T-helper 1 cell treated with Interleukin-12 subunit alpha and Interleukin-12 subunit beta and Interleukin-4 antibody, amounts not matched to agents 30 μg/mL and 1 μg/mL, for 36 hours (primary cell): Measurements from ENCODE around the gene DOCK3.
"Not testable (repeated sequence)": the region's sequence is repeated elsewhere in the genome, so short reads cannot be mapped to it uniquely, and the experiment has no call there.

Source experiments
- H3K27ac Mint-ChIP-seq: one replicate; pipeline ENCODE4 v1.8.0; 2021; ENCODE audit warnings: mild to moderate bottlenecking, mixed read lengths
- H3K27me3 Mint-ChIP-seq: one replicate; pipeline ENCODE4 v1.8.0; 2021; ENCODE audit warnings: low read depth, mixed read lengths
- H3K36me3 Mint-ChIP-seq: one replicate; pipeline ENCODE4 v1.8.0; 2021; ENCODE audit warnings: low read depth, mixed read lengths
- H3K4me1 Mint-ChIP-seq: one replicate; pipeline ENCODE4 v1.8.0; 2021; ENCODE audit warnings: low read depth, mixed read lengths
- H3K4me3 Mint-ChIP-seq: one replicate; pipeline ENCODE4 v1.8.0; 2021; ENCODE audit warnings: mild to moderate bottlenecking, moderate library complexity, mixed read lengths
- H3K9me3 Mint-ChIP-seq: one replicate; pipeline ENCODE4 v1.8.0; 2021; ENCODE audit warnings: mixed read lengths

Gene DOCK3

GRCh38 chr3:51354731-51355615 is 680.2 kb downstream of the DOCK3 start:
- no peaks in the 10 kb centered on the region for H3K4me1 Mint-ChIP-seq
- no peaks in the 10 kb centered on the region for H3K27me3 Mint-ChIP-seq
- H3K36me3 Mint-ChIP-seq = no peaks in the 10 kb centered on the region
- H3K4me3 Mint-ChIP-seq = no peak overlapping the region
- H3K9me3 Mint-ChIP-seq = no peaks in the 10 kb centered on the region
- H3K27ac Mint-ChIP-seq = no peak overlapping the region

DNA sequence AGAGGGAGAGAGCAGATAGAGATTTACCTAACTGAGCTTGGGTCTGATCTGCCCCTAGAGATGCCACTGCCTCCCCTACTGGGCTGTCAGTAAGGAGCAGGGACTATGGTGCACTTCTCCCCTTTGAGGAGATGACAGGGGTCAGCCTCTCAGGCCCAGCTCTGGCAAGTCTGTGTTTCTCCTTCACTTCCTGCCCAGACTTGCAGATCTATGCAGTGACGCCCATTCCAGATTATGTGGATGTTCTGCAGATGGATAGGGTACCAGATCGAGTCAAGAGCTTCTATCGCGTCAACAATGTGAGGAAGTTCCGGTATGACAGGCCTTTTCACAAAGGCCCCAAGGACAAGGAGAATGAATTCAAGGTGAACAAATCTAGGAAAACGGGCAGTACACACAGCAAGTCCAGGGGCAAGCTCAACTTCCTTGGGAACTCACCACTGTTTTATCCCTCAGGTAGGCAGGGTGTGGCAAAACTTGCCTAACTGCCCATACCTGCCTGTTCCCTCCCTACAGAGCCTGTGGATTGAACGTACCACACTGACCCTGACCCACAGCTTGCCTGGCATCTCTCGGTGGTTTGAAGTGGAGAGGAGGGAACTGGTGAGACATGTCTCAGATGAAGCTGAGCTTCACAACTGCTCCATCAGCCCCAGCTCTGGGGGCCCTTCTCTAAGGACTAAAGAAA is 681.3 kb downstream of the DOCK3 start:
- no peak overlapping the region for H3K4me3 Mint-ChIP-seq
- no peaks in the 10 kb centered on the region for H3K36me3 Mint-ChIP-seq
- no peaks in the 10 kb centered on the region for H3K4me1 Mint-ChIP-seq
- no peaks in the 10 kb centered on the region for H3K27me3 Mint-ChIP-seq
- H3K27ac Mint-ChIP-seq = no peak overlapping the region
- H3K9me3 Mint-ChIP-seq = no peaks in the 10 kb centered on the region

- H3K4me3 Mint-ChIP-seq = no peak overlapping the region
- H3K9me3 Mint-ChIP-seq = no peaks in the 10 kb centered on the region
- H3K4me1 Mint-ChIP-seq = no peaks in the 10 kb centered on the region
- H3K27me3 Mint-ChIP-seq = no peaks in the 10 kb centered on the region
- H3K27ac Mint-ChIP-seq = no peak overlapping the region
- no peaks in the 10 kb centered on the region for H3K36me3 Mint-ChIP-seq
These were observed 683.1 kb downstream of the DOCK3 start for GRCh38 chr3:51357856-51358255.

- no peak overlapping the region for H3K27ac Mint-ChIP-seq
- no peaks in the 10 kb centered on the region for H3K36me3 Mint-ChIP-seq
- H3K27me3 Mint-ChIP-seq = no peaks in the 10 kb centered on the region
- H3K4me3 Mint-ChIP-seq = no peak overlapping the region
- no peaks in the 10 kb centered on the region for H3K9me3 Mint-ChIP-seq
- no peaks in the 10 kb centered on the region for H3K4me1 Mint-ChIP-seq
These were observed 684.3 kb downstream of the DOCK3 start for GRCh38 chr3:51358981-51359380.

GRCh38 chr3:51360806-51361205 is 686.1 kb downstream of the DOCK3 start:
- H3K4me1 Mint-ChIP-seq = no peaks in the 10 kb centered on the region
- H3K27me3 Mint-ChIP-seq = no peaks in the 10 kb centered on the region
- H3K4me3 Mint-ChIP-seq = no peak overlapping the region
- no peaks in the 10 kb centered on the region for H3K36me3 Mint-ChIP-seq
- H3K9me3 Mint-ChIP-seq = no peaks in the 10 kb centered on the region
- no peak overlapping the region for H3K27ac Mint-ChIP-seq

DNA sequence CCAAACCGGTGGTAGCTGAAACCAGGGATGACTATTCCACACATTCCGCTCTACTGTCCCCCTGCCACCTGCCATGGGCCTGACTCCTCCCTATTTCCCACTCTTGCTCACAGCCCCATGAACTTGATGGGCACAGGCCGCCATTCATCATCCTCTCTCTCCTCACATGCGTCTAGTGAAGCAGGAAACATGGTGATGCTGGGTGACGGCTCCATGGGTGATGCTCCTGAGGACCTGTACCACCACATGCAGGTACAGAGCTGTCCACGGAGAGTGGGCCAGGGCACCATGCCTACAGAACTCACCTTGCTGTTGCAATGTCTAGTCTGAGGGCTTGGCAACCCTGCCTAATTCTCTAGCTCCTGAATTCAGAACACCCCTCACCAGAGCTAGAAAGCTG is 687.0 kb downstream of the DOCK3 start:
- Mint-ChIP-seq H3K4me3 (no peak overlapping the region), H3K27me3 (peaks cover 6% of the 10 kb centered on the region), H3K9me3 (no peaks in the 10 kb centered on the region), H3K36me3 (no peaks in the 10 kb centered on the region), H3K4me1 (no peaks in the 10 kb centered on the region), H3K27ac (no peak overlapping the region)

- Mint-ChIP-seq H3K27me3 (peaks cover 13% of the 10 kb centered on the region), H3K27ac (no peak overlapping the region), H3K4me3 (no peak overlapping the region), H3K4me1 (no peaks in the 10 kb centered on the region), H3K36me3 (no peaks in the 10 kb centered on the region), H3K9me3 (no peaks in the 10 kb centered on the region)
These were observed 687.7 kb downstream of the DOCK3 start for GRCh38 chr3:51362476-51362875.

GRCh38 chr3:51368276-51368675 is 693.5 kb downstream of the DOCK3 start:
- not testable (repeated sequence) for H3K9me3 Mint-ChIP-seq, H3K4me1 Mint-ChIP-seq, H3K4me3 Mint-ChIP-seq, H3K36me3 Mint-ChIP-seq, H3K27ac Mint-ChIP-seq
- peaks cover 18% of the 10 kb centered on the region for H3K27me3 Mint-ChIP-seq

DNA sequence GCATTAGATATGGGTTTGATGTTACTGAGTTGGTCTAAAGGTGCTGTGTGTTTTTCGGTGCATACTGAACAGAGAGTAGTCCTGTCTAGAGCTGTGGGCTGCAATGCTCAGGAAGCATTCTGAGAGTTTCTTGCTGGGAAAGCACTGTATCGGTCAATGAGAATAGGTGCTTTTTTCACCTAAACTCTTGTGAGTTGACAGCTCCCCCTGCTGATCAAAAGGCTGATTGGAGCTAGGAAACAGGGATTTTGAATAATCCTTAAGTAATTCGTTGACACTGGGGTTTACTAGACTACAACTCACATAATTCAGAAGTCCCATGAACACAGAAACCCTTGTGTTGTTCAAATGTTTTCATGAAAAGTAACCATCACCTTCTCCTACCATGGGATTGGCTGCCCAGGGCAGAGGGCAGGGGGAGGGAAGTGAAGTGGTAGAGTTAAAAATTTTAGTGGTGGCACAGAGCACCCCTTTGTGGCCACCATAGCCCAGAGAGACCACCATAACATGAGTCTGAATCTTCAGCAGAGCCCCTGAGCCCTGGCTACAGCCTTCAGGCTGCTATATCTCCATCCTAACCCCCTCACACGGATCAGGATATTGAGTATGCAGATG is 697.3 kb downstream of the DOCK3 start:
- H3K9me3 Mint-ChIP-seq = no peaks in the 10 kb centered on the region

DNA sequence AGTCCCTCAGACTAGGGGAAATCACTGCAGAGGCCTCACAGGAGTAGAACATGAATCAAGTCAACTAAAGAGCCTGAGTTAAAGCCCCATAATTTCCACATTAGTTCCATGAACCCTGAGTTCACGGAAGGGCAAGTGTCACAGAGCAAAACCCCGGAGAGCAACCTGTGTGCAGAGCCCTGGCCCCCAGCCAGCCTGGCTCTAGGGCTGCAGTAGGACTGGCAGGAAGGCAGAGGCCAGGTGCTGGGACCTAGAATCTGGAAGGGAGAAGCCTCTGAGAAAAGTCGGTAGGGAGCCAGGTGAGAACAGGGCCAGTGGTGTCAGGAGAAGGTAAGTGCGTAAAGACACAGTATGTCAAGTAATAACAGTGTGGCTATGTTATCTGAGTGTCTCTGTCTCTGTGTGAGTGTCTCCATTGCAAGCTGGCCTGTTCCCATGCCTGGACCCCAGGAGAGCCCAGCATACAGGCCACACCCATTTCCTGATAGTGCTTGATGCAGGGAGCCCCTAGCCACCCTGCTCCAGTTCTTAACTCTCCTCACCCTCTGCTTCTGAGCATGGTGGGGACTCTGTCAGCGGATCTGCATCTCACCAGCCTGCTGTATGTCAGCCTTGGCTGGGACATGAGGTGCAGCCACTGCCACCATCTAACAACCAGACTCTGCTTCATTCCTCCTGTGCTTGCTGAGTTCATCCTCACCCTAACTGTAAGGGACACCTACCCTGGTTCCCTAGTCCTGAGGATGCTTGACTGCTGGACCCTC is 699.1 kb downstream of the DOCK3 start:
- Mint-ChIP-seq H3K36me3 (no peaks in the 10 kb centered on the region), H3K4me1 (peaks cover 1% of the 10 kb centered on the region), H3K27ac (no peak overlapping the region), H3K4me3 (no peak overlapping the region), H3K9me3 (no peaks in the 10 kb centered on the region), H3K27me3 (peaks cover 5% of the 10 kb centered on the region)

More for the DNA sequence above, 697.3 kb downstream of the DOCK3 start:
- no peak overlapping the region for H3K27ac Mint-ChIP-seq
- H3K27me3 Mint-ChIP-seq = peaks cover 9% of the 10 kb centered on the region
- no peak overlapping the region for H3K4me3 Mint-ChIP-seq
- no peaks in the 10 kb centered on the region for H3K36me3 Mint-ChIP-seq
- peaks cover 1% of the 10 kb centered on the region for H3K4me1 Mint-ChIP-seq

DNA sequence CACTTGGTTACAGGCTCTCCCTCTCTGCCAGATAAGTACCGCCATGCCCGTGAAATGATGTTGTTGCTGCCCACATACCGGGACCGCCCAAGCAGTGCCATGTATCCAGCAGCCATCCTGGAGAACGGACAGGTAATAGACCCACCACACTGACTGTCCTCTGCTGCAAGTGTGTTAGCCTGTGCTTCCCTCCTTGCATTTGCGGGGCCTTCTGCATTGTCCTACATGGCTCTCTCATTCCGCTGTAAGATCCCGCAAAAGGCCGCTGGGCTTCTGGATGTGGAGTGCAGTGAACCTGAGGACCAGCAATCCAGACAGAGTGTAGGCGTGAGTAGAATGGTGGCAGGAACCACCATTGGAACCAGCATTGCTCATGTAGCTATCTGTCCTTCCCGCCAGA is 699.7 kb downstream of the DOCK3 start:
- Mint-ChIP-seq H3K36me3 (no peaks in the 10 kb centered on the region), H3K27ac (no peak overlapping the region)

GRCh38 chr3:51375136-51375535 is 700.4 kb downstream of the DOCK3 start:
- Mint-ChIP-seq H3K27me3 (peaks cover 1% of the 10 kb centered on the region), H3K4me3 (no peak overlapping the region), H3K27ac (no peak overlapping the region), H3K4me1 (peaks cover 1% of the 10 kb centered on the region), H3K36me3 (no peaks in the 10 kb centered on the region), H3K9me3 (no peaks in the 10 kb centered on the region)

More for the DNA sequence above, 699.7 kb downstream of the DOCK3 start:
- peaks cover 1% of the 10 kb centered on the region for H3K4me1 Mint-ChIP-seq
- no peaks in the 10 kb centered on the region for H3K9me3 Mint-ChIP-seq
- H3K27me3 Mint-ChIP-seq = peaks cover 5% of the 10 kb centered on the region
- H3K4me3 Mint-ChIP-seq = no peak overlapping the region

- Mint-ChIP-seq H3K9me3 (no peaks in the 10 kb centered on the region), H3K4me3 (no peak overlapping the region), H3K27me3 (no peaks in the 10 kb centered on the region), H3K4me1 (peaks cover 1% of the 10 kb centered on the region), H3K36me3 (no peaks in the 10 kb centered on the region), H3K27ac (no peak overlapping the region)
These were observed 700.8 kb downstream of the DOCK3 start for GRCh38 chr3:51375571-51375970.

GRCh38 chr3:51378065-51378464 is 703.3 kb downstream of the DOCK3 start:
- no peaks in the 10 kb centered on the region for H3K9me3 Mint-ChIP-seq
- H3K27me3 Mint-ChIP-seq = no peaks in the 10 kb centered on the region
- H3K4me3 Mint-ChIP-seq = no peak overlapping the region
- no peaks in the 10 kb centered on the region for H3K36me3 Mint-ChIP-seq
- H3K27ac Mint-ChIP-seq = no peak overlapping the region
- peaks cover 2% of the 10 kb centered on the region for H3K4me1 Mint-ChIP-seq
